HepG2 (cell line): ENCODE measurements around the gene RDH11. TPM values are rescaled to one million over a fixed set of nuclear protein-coding genes. Genes with fewer than 3 reads are reported as not detected.

Source experiments
- ATAC-seq: fragments of 200-7000 bp; cut with Tn5 transposase; 3 replicates; pipeline ENCODE4 v1.9.1; 2020; ENCODE audit warnings: mild to moderate bottlenecking, moderate library complexity
- BruUV-seq: library from RNA; stranded (reverse); fragments of 400-500 nt; replicated peaks from 2 replicates; lab custom pipeline; 2021; lab: Mats Ljungman, UMichigan
- CTCF ChIA-PET: fragments of 300-600 bp; formaldehyde crosslinking; extraction: SDS; loops from one replicate; lab custom pipeline; 2021; ENCODE audit warnings: low total read pairs, inconsistent platforms, low intra/inter-chr PET ratio; lab: Yijun Ruan, JAX
- POLR2A ChIA-PET: fragments of 350-600 bp; sonication (Branson Sonifier 250); formaldehyde crosslinking; loops from one replicate; lab custom pipeline; 2020; ENCODE audit warnings: antibody characterized with exemption, inconsistent platforms; lab: Yijun Ruan, JAX
- DNase-seq: peaks from one replicate; pipeline ENCODE4 v3.0.0-alpha.2; 2015; ENCODE audit warnings: low spot score
- FAIRE-seq: peaks from 3 replicates; lab custom pipeline; 2011; peaks lifted over from hg19 to GRCh38; lab: Jason Lieb, UNC
- H2AFZ ChIP-seq: one replicate; pipeline ENCODE4 v1.6.1; 2011; ENCODE audit warnings: low read length, inconsistent platforms
- H3K27ac ChIP-seq: fragments of 300-600 bp; 3 replicates; pipeline ENCODE4 v1.8.0; 2011; ENCODE audit warnings: mixed run types, mild to moderate bottlenecking, mixed read lengths, low read length, inconsistent platforms; ENCODE audit not compliant: insufficient read depth; ENCODE audit errors: extremely low read length
- H3K27me3 ChIP-seq, 2 experiments: fragments of 200-600 bp in 1 of 2; 2 replicates in 1 of 2; 3 replicates in 1 of 2; pipeline versions ENCODE4 v1.6.0 to v1.8.0; 2011; ENCODE audit warnings: low read length in 2 of 2, mild to moderate bottlenecking in 2 of 2, moderate library complexity in 2 of 2, inconsistent platforms in 1 of 2; ENCODE audit not compliant: insufficient read depth in 2 of 2, control insufficient read depth in 1 of 2
- H3K36me3 ChIP-seq, 2 experiments: fragments of 200-600 bp in 1 of 2; replicated peaks in 1 of 2; 2 replicates in 1 of 2; 3 replicates in 1 of 2; pipeline versions ENCODE4 v1.5.1 to v1.8.0; 2011; ENCODE audit warnings: low read length in 2 of 2, inconsistent platforms in 1 of 2; ENCODE audit not compliant: insufficient read depth in 2 of 2, control insufficient read depth in 1 of 2
- H3K4me1 ChIP-seq: 2 replicates; pipeline ENCODE4 v1.5.1; 2012; ENCODE audit warnings: low read length, inconsistent platforms; ENCODE audit not compliant: insufficient read depth
- H3K4me2 ChIP-seq: 2 replicates; pipeline ENCODE4 v1.6.0; 2011; ENCODE audit warnings: low read depth, low read length, inconsistent platforms
- H3K4me3 ChIP-seq, 3 experiments: fragments of 200-600 bp in 1 of 3; sonication (generic), shearing (Covaris generic) in 1 of 3; replicated peaks in 1 of 3; 2 replicates each; pipeline ENCODE4 v1.5.1; 2011 to 2016; ENCODE audit warnings: low read length in 3 of 3, inconsistent platforms in 2 of 3, low read depth in 2 of 3, mild to moderate bottlenecking in 2 of 3, control low read depth in 1 of 3, mixed read lengths in 1 of 3; ENCODE audit not compliant: insufficient read depth in 1 of 3
- H3K79me2 ChIP-seq: one replicate; pipeline ENCODE4 v1.6.1; 2011; ENCODE audit warnings: low read length, inconsistent platforms; ENCODE audit not compliant: insufficient read depth
- H3K9ac ChIP-seq: 2 replicates; pipeline ENCODE4 v1.6.0; 2011; ENCODE audit warnings: mild to moderate bottlenecking, low read depth, low read length, inconsistent platforms; ENCODE audit not compliant: insufficient read depth
- H3K9me3 ChIP-seq: 2 replicates; pipeline ENCODE4 v1.5.1; 2012; ENCODE audit warnings: mild to moderate bottlenecking, low read length
- H4K20me1 ChIP-seq: 2 replicates; pipeline ENCODE4 v1.6.0; 2011; ENCODE audit warnings: inconsistent platforms, mild to moderate bottlenecking, low read length, moderate library complexity; ENCODE audit not compliant: insufficient read depth
- ESRRA ChIP-seq: sonication (generic); formaldehyde crosslinking; IDR thresholded peaks from 2 replicates; pipeline ENCODE4 v1.5.1; 2020; ENCODE audit warnings: mild to moderate bottlenecking, low read depth, missing genetic modification reagents
- NFIC ChIP-seq: IDR thresholded peaks from 2 replicates; pipeline ENCODE4 v1.6.1; 2012; ENCODE audit warnings: mild to moderate bottlenecking, low read length, inconsistent platforms
- RXRB ChIP-seq: IDR thresholded peaks from 2 replicates; pipeline ENCODE4 v1.6.1; 2016; ENCODE audit warnings: borderline replicate concordance, missing genetic modification reagents, missing compliant biosample characterization
- SNAI1 ChIP-seq: sonication (generic); formaldehyde crosslinking; IDR thresholded peaks from 2 replicates; pipeline ENCODE4 v1.5.0; 2020; ENCODE audit warnings: mild to moderate bottlenecking, missing genetic modification reagents, borderline replicate concordance
- SOX13 ChIP-seq, 3 experiments: fragments of 450-650 bp in 1 of 3; sonication (generic) in 1 of 3; formaldehyde crosslinking in 1 of 3; IDR thresholded peaks in 2 of 3; conservative IDR thresholded peaks in 1 of 3; 2 replicates each; pipeline versions ENCODE4 v1.5.0 to v1.6.1; 2016 to 2020; ENCODE audit warnings: antibody characterized with exemption in 1 of 3, mild to moderate bottlenecking in 1 of 3, missing compliant biosample characterization in 1 of 3, missing genetic modification reagents in 1 of 3, moderate library complexity in 1 of 3
- SOX5 ChIP-seq: IDR thresholded peaks from 2 replicates; pipeline ENCODE4 v1.6.1; 2016; ENCODE audit warnings: borderline replicate concordance
- TBX3 ChIP-seq: fragments of 450-650 bp; IDR thresholded peaks from 2 replicates; pipeline ENCODE4 v1.6.1; 2017; ENCODE audit warnings: antibody characterized with exemption, mild to moderate bottlenecking, inconsistent platforms, borderline replicate concordance
- ZBTB20 ChIP-seq: sonication (generic); formaldehyde crosslinking; IDR thresholded peaks from 2 replicates; pipeline ENCODE4 v1.8.1; 2023; ENCODE audit warnings: missing genetic modification reagents, low read depth, mild to moderate bottlenecking, borderline replicate concordance
- WGBS: methylation state at CpG from one replicate; pipeline ENCODE4 v1.1.6; 2017; ENCODE audit warnings: low lambda C conversion rate; 5-methylcytosine and 5-hydroxymethylcytosine counted together
- in situ Hi-C: cut with HindIII; loops from 2 replicates; pipeline ENCODE4 v1.10.0; 2017; ENCODE audit warnings: low pct_unique_long_range_greater_than_20kb; ENCODE audit not compliant: extremely low pct_ligation_motif_present
- intact Hi-C: fragments of 100-400 bp; cut with micrococcal nuclease; formaldehyde crosslinking; loops from one replicate; pipeline ENCODE4 v1.10.0; 2022; ENCODE audit not compliant: unreplicated experiment
- polyA plus RNA-seq, 8 experiments: library from polyadenylated mRNA; depleted of rRNA in 3 of 8; stranded (reverse) in 7 of 8; unstranded in 1 of 8; fragments of >200 nt; fragmentation: Illumina TruSeq in 4 of 8; extraction: Trizol in 4 of 8; gene quantifications; 2 replicates each; pipeline versions ENCODE4 v1.2.1 to v1.2.3, GENCODE V29; 2011 to 2016; ENCODE audit warnings: low read depth in 4 of 8, missing spikeins in 1 of 8, mixed read lengths in 1 of 8; ENCODE audit not compliant: insufficient read depth in 1 of 8
- total RNA-seq, 5 experiments: library from RNA; depleted of rRNA; stranded (reverse); fragments of >200 nt; fragmentation: Illumina TruSeq; extraction: Trizol; gene quantifications; 2 replicates each; pipeline ENCODE4 v1.2.3, GENCODE V29; 2016; ENCODE audit warnings: low read depth in 1 of 5
- TF ChIP-seq, protein P1 (sequence below): IDR thresholded peaks from 2 replicates; pipeline ENCODE4 v1.6.1; 2018; ENCODE audit warnings: missing genetic modification reagents
- TF ChIP-seq, protein P2 (sequence below): fragments of 450-650 bp; IDR thresholded peaks from 2 replicates; pipeline ENCODE4 v1.6.1; 2016
- TF ChIP-seq, protein P3 (sequence below): sonication (generic); formaldehyde crosslinking; conservative IDR thresholded peaks from 2 replicates; pipeline ENCODE4 v1.4.0; 2020; ENCODE audit warnings: mild to moderate bottlenecking, missing genetic modification reagents, moderate library complexity
- TF ChIP-seq, protein P4 (sequence below): sonication (generic); formaldehyde crosslinking; IDR thresholded peaks from 2 replicates; pipeline ENCODE4 v1.4.0; 2020; ENCODE audit warnings: mild to moderate bottlenecking, missing genetic modification reagents
- TF ChIP-seq, protein P5 (sequence below): IDR thresholded peaks from 2 replicates; pipeline ENCODE4 v1.6.1; 2012; ENCODE audit warnings: low read depth, low read length, improper control_type of control experiment

RDH11 gene
- total and polyA plus RNA-seq, 2 of the 13 experiments (the other 11 are each of a cell fraction or from before 2014, with no cell fraction given): 106 to 131 TPM

DNA sequence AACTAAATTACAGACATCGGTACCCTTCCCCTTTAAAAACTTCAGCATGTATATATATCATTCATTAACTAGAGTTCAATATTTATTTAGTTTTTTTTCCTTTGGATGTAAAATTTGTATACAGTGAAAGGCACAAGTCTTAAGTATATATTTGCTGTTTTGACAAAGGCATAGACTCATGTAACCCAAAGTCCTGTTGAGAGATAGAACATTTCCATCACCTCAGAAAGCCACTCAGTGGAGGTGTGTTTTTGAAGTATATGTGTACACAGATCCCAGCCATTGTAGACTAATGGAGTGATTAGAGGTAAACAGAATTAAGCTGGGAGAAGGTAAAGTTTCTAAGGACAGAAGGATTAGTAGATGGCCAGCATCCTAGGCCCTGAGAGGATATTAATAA is 21.5 kb upstream of the RDH11 start:
- Histone ChIP-seq H3K79me2 (no peaks in the 10 kb centered on the region), H4K20me1 (no peaks in the 10 kb centered on the region), H2AFZ (no peak overlapping the region), H3K27ac (peak overlapping the region; percentile 53), H3K4me3 (no peak overlapping the region), H3K36me3 (no peaks in the 10 kb centered on the region), H3K4me1 (peaks cover 54% of the 10 kb centered on the region), H3K9me3 (peaks cover 1% of the 10 kb centered on the region; the same call in 1 of the 2 replicates), H3K9ac (no peak overlapping the region; the same call in 1 of the 2 replicates), H3K4me2 (peak overlapping the region; percentile 51), H3K27me3 (no peaks in the 10 kb centered on the region)
- intact Hi-C loops (no loop called here), in situ Hi-C loops (no loop called here)
- peak; percentile 64 for DNase-seq
- peak; percentile 28 for FAIRE-seq
- no TSS peak for BruUV-seq
- 15% methylated on average over 1 of the region's 1 CpG for WGBS
- ATAC-seq: peak; percentile 85
- ChIA-PET CTCF (no interaction called here), POLR2A (interaction anchor here (0.9 kb wide), 1 partner anchor 12 kb away, joined by 3 read pairs; no protein-coding TSS in a partner anchor)
- TF ChIP-seq, protein P1, sequence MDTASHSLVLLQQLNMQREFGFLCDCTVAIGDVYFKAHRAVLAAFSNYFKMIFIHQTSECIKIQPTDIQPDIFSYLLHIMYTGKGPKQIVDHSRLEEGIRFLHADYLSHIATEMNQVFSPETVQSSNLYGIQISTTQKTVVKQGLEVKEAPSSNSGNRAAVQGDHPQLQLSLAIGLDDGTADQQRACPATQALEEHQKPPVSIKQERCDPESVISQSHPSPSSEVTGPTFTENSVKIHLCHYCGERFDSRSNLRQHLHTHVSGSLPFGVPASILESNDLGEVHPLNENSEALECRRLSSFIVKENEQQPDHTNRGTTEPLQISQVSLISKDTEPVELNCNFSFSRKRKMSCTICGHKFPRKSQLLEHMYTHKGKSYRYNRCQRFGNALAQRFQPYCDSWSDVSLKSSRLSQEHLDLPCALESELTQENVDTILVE (CRISPR knock-in tag): no peak
- TF ChIP-seq, protein P2, sequence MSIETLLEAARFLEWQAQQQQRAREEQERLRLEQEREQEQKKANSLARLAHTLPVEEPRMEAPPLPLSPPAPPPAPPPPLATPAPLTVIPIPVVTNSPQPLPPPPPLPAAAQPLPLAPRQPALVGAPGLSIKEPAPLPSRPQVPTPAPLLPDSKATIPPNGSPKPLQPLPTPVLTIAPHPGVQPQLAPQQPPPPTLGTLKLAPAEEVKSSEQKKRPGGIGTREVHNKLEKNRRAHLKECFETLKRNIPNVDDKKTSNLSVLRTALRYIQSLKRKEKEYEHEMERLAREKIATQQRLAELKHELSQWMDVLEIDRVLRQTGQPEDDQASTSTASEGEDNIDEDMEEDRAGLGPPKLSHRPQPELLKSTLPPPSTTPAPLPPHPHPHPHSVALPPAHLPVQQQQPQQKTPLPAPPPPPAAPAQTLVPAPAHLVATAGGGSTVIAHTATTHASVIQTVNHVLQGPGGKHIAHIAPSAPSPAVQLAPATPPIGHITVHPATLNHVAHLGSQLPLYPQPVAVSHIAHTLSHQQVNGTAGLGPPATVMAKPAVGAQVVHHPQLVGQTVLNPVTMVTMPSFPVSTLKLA: no peak
- TF ChIP-seq SOX13 (IDR thresholded peaks at IDR 0.05) (0 out of 2 replicates have a peak, but pooled peaks have one; percentile 23), SOX13 (CRISPR knock-in tag; conservative IDR thresholded peaks at IDR 0.05 in 1 of 2, IDR thresholded peaks at IDR 0.05 in 1 of 2) (peak in 1 of 2 experiments; percentile 83; a peak in 2 of 4 replicates), ZBTB20 (peak; percentile 61; the same call in 1 of the 2 replicates), ESRRA (CRISPR knock-in tag) (no peak), TBX3 (peak; percentile 80), SNAI1 (CRISPR knock-in tag) (no peak), RXRB (0 out of 2 replicates have a peak, but pooled peaks have one; percentile 10), NFIC (peak; percentile 47; the same call in 1 of the 2 replicates), SOX5 (CRISPR knock-in tag) (peak; percentile 80)
- TF ChIP-seq, protein P3, sequence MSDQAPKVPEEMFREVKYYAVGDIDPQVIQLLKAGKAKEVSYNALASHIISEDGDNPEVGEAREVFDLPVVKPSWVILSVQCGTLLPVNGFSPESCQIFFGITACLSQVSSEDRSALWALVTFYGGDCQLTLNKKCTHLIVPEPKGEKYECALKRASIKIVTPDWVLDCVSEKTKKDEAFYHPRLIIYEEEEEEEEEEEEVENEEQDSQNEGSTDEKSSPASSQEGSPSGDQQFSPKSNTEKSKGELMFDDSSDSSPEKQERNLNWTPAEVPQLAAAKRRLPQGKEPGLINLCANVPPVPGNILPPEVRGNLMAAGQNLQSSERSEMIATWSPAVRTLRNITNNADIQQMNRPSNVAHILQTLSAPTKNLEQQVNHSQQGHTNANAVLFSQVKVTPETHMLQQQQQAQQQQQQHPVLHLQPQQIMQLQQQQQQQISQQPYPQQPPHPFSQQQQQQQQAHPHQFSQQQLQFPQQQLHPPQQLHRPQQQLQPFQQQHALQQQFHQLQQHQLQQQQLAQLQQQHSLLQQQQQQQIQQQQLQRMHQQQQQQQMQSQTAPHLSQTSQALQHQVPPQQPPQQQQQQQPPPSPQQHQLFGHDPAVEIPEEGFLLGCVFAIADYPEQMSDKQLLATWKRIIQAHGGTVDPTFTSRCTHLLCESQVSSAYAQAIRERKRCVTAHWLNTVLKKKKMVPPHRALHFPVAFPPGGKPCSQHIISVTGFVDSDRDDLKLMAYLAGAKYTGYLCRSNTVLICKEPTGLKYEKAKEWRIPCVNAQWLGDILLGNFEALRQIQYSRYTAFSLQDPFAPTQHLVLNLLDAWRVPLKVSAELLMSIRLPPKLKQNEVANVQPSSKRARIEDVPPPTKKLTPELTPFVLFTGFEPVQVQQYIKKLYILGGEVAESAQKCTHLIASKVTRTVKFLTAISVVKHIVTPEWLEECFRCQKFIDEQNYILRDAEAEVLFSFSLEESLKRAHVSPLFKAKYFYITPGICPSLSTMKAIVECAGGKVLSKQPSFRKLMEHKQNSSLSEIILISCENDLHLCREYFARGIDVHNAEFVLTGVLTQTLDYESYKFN: peak; percentile 79
- TF ChIP-seq, protein P4, sequence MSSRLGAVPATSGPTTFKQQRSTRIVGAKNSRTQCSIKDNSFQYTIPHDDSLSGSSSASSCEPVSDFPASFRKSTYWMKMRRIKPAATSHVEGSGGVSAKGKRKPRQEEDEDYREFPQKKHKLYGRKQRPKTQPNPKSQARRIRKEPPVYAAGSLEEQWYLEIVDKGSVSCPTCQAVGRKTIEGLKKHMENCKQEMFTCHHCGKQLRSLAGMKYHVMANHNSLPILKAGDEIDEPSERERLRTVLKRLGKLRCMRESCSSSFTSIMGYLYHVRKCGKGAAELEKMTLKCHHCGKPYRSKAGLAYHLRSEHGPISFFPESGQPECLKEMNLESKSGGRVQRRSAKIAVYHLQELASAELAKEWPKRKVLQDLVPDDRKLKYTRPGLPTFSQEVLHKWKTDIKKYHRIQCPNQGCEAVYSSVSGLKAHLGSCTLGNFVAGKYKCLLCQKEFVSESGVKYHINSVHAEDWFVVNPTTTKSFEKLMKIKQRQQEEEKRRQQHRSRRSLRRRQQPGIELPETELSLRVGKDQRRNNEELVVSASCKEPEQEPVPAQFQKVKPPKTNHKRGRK (CRISPR knock-in tag): no peak
- TF ChIP-seq, protein P5, sequence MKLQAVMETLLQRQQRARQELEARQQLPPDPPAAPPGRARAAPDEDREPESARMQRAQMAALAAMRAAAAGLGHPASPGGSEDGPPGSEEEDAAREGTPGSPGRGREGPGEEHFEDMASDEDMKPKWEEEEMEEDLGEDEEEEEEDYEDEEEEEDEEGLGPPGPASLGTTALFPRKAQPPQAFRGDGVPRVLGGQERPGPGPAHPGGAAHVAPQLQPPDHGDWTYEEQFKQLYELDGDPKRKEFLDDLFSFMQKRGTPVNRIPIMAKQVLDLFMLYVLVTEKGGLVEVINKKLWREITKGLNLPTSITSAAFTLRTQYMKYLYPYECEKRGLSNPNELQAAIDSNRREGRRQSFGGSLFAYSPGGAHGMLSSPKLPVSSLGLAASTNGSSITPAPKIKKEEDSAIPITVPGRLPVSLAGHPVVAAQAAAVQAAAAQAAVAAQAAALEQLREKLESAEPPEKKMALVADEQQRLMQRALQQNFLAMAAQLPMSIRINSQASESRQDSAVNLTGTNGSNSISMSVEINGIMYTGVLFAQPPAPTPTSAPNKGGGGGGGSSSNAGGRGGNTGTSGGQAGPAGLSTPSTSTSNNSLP: peak; percentile 56; the same call in 1 of the 2 replicates
